ENCODE results near the gene CA4.
"Not testable (repeated sequence)": the region's sequence is repeated elsewhere in the genome, so short reads cannot be mapped to it uniquely, and the experiment has no call there.

Gene CA4

DNA sequence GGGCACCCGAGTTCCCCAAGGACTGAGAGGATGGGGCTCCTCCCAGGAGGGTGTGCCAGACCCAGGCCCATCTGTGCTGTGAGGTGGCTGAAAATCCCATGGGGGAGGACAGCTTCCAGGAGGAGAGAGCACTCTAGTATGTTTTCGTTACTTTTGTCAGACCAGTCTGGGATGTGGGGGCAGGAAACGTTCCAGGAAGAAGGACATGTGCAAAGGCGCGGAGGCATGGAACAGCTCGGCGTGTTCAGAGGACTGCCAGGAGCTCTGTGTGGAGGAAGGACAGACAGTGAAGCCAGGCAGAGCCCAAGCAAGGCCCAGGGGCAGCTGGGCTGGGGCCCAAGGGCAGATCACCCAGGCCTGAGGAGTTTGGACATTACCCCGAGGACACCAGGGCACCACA lies 7.0 kb downstream of the CA4 start:
- DNase-seq, result no peak

- DNase-seq, result no peak
These were observed 7.8 kb downstream of the CA4 start for GRCh38 chr17:60157487-60158040.

DNA sequence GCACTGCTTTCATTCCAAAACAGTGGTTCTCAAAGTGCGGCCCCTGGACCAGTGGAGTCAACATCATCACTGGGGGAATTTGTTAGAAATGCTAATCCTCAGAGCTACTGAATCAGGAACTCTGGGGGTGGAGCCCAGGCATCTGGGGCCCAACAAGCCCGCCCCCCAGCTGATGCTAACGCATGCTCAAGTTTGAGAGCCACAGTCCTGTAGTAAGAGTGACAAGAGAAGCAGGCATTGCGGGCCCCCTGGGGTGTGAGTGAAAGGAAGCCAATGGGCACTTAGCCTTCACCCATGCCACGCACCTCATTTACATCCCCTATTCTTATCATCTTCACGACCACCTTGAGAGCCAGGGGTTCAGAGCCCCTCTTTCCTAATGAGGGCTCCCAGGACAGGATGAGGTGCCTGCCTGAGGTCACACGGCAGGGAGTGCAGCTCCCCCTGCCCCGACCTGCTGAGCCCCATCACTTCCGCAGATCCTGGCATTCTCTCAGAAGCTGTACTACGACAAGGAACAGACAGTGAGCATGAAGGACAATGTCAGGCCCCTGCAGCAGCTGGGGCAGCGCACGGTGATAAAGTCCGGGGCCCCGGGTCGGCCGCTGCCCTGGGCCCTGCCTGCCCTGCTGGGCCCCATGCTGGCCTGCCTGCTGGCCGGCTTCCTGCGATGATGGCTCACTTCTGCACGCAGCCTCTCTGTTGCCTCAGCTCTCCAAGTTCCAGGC lies 9.1 kb downstream of the CA4 start:
- no peak for DNase-seq

DNA sequence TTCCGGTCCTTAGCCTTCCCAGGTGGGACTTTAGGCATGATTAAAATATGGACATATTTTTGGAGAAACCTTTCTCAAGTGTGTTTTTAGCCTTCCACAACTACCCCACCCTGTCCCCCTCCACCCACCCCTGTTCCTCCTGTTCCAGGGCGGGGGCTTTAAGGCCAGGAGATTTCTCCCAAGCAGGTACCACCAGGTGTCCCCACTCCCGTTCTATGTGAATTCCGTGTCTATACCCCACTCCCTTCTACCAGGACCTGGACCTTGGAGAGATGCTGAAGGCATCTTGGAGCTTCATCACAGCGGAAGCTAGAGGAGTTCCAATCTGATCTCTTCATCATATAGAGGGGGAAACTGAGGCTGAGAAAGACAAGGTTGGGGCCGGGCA lies 9.7 kb downstream of the CA4 start:
- DNase-seq, result no peak

- no peak for DNase-seq
These were observed 11.2 kb downstream of the CA4 start for GRCh38 chr17:60160829-60161501.

DNA sequence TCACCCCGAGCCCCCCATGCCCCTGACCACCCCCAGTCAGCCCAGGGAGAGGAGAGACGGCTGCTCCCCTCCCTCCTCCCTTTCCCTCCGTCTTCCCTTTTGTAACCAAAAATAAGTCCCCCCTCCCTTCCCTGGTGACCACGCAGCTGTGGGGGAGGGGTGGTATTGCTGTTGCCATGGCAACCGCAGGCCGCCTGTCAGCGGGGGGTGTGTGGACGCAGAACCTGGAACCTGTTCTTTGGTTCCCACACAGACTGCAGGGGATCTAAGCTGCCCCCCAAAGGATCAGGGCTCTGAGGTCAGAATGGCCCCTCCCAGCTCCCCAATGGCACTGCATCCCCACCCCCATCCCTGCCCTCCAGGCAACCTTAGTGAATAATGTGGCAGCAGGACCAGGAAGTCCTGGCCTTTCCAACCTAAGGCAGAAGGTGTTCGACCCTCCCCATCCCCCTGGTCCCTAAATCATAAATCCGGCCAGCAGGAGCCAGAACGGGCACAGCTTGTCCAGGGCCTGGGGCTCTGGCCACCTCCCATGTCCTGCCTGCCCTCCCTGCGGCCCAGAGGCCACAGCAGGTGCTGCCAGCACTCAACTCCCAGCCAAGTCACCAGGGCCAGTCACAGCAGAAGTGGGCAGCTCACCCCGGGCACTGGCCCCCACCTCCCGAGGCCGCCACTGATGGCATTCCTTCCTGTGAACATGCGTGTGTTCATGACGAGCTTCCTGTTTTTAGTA lies 12.0 kb downstream of the CA4 start:
- DNase-seq, result no peak

GRCh38 chr17:60163108-60163784 lies 13.5 kb downstream of the CA4 start:
- no peak for DNase-seq

- DNase-seq, result no peak
These were observed 14.4 kb downstream of the CA4 start for GRCh38 chr17:60164164-60164563.

- DNase-seq, result no peak
These were observed 14.9 kb downstream of the CA4 start for GRCh38 chr17:60164697-60165096.

DNA sequence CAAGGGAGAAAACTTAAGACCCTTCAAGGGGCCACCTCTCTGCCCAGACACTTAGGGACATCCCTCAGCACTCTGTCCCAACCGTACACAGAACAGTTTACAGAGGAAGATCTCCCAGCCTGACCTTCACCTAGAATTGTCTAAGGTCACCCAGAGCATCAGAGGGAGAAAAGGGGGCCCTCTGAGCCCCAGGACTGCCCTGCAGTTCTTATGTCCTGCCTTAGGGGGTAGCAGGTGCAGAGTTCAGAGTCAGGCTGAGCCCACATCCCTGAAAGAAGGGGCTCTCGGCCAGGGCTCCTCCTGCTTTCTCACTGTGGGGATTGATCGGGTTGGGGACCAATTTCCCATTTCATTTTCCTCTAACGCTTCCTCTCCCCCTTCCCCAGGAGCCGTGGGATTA lies 15.4 kb downstream of the CA4 start:
- DNase-seq, result no peak

DNA sequence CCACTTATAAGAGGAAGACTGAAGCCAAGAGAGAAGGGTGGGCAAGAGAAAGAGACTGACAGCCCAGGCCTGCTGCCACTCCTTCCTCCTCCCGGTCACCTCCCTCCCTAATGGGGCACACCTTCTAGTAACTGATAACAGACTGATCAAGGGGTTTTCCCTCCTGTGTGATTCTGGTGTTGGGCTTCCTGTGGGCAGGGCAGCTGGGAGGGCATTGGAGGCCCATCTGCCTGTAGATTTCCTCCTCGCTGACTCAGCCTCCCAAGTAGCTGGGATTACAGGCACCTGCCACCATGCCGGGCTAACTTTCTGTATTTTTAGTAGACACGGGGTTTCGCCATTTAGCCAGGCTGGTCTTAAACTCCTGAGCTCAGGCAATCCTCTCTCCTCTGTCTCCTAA lies 16.2 kb downstream of the CA4 start:
- DNase-seq, result peak; percentile 50

DNA sequence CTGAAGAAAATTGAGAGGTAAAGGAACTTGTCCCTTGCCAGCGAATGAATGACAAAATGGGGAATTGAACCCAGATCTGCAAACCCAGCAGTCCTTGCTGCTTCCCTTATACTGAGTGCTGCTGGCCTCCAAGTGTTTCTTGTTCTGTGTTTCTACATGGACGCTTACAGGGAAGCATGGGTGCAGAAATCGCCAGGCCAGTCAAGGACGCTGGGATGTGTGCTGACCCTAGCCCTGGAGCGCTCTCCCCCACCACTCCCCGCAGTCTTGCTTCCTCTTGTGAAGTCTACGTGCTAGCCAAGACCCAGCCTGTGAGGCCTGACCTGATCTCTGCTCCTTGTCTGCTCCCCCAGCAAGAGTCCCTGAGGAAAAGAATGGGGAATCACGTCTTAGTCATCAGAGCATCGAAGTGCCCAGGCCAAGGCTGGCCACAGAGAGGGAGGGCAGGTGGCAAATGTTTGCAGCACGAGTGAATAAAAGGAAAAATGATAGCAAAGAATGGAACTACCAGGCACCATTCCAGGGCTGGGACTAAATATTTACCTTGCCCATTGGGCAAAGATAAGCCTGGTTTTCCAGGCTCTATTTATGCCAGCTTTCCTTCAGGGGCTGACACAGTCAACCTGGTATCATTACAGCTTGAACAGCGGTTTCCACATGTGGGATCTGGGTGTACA lies 17.4 kb downstream of the CA4 start:
- DNase-seq, result no peak

GRCh38 chr17:60168654-60169053 lies 18.9 kb downstream of the CA4 start:
- no peak for DNase-seq

- no peak for DNase-seq
These were observed 20.4 kb downstream of the CA4 start for GRCh38 chr17:60169921-60170817.

DNA sequence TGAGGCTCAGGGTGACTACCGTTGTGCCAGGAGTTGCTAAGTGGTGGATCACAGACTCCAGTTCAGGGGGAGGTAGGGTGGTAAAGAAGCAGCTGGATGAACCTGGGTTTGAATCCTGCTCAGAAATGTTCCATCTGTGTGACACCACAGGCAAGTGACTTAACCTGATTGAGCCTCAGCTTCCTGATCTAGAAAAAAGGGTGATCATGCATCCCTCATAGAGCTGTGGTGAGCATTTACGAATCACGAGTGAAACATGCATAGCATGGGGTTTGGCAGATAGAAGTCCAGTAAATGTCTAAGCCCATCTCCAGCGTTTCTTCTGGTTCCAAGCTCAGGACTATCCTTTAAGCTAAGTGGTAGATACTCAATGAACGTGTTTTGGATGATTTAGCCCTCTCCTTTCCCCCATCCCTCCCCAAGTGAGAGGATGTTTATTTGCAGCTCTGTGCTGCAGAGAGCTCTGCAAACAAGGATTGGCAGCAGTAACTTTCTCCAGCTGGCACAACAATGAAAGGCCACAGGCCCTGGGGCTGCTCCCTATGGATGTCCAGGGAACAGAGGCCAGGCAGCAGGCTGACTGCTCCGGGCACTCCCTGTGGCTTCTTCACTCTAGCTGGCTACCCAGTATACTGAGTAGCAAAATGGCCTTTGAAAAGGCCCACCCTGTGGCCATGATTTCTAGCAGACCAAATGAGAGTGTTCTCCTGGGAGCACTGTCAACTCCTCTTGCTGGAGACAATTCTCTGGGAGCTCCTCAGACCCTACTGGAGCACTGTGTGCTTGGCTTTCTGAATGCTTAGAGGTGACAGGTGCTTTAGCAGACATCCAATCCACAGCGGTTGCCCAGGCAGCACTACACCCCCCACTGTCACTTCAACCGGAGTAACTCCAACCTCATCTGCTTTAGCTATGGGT lies 21.3 kb downstream of the CA4 start:
- no peak for DNase-seq

GRCh38 chr17:60171753-60172079 lies 21.9 kb downstream of the CA4 start:
- DNase-seq, result no peak

DNA sequence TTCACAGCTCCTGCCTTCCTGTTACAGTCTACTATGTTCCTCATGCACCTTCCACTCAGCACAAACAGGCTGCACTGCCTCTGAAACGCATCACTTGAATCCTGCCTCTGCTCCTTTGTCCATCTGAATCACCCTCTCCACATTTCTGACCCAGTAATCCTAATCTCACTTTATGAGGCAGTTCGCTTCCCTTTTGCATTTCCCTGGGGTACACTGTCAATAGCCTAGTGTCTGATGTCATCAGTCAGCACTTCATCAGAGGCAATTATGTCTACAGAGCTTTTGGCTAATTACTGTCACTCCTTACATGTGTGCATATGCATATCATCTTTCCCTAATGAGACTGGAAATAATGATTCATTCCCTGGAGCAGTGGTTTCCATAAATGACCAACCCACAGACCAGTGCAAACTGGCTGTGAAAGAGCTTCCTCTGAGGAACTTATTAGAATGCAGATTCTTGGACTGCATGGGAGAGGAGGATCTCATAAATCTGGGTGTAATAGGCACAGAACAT lies 23.6 kb downstream of the CA4 start:
- no peak for DNase-seq

- DNase-seq, result no peak
These were observed 24.3 kb downstream of the CA4 start for GRCh38 chr17:60174035-60174434.

GRCh38 chr17:60174767-60175166 lies 25.0 kb downstream of the CA4 start:
- DNase-seq, result not testable (repeated sequence)

- not testable (repeated sequence) for DNase-seq
These were observed 27.0 kb downstream of the CA4 start for GRCh38 chr17:60176763-60177162.

Measured in stimulated activated CD4-positive, alpha-beta T cell treated with anti-CD3 and anti-CD28 coated beads, Interleukin-15, amount 100 ng/mL, for 24 hours (primary cell).